ENCODE measurements around the gene FAM156B. TPM values are rescaled to one million over a fixed set of nuclear protein-coding genes. Genes with fewer than 3 reads are reported as not detected.
"Not testable (repeated sequence)": the region's sequence is repeated elsewhere in the genome, so short reads cannot be mapped to it uniquely, and the experiment has no call there.

FAM156B gene
- total and polyA plus RNA-seq, 4 donors, result 3.5 to 8.8 (median 4.7) TPM

- peaks cover 0 to 2% (median 0%) of the 10 kb centered on the region in 4 donors for H3K4me1 ChIP-seq (ENCODE audit: control insufficient read depth in 4 of 4, insufficient read depth in 4 of 4, low read length in 3 of 4)
- no peak for TF ChIP-seq HNF4G (IDR thresholded peaks at IDR 0.05)
- no peak for TF ChIP-seq NR2F2 (IDR thresholded peaks at IDR 0.05)
- no peak for TF ChIP-seq YY1 (IDR thresholded peaks at IDR 0.05)
- no peaks in the 10 kb centered on the region for H3K9me3 ChIP-seq (ENCODE audit: control insufficient read depth in 4 of 4, low read length in 3 of 4)
- peaks cover 0 to 5% (median 0%) of the 10 kb centered on the region in 4 donors for H3K27me3 ChIP-seq (ENCODE audit: control insufficient read depth in 4 of 4, insufficient read depth in 4 of 4, low read length in 3 of 4)
- H3K9ac ChIP-seq (ENCODE audit: low read depth in 1 of 2, low read length in 2 of 2), result no peak overlapping the region
- H3K27ac ChIP-seq (ENCODE audit: low read depth in 1 of 2, low read length in 2 of 2), result no peak overlapping the region
- no peaks in the 10 kb centered on the region for H3K36me3 ChIP-seq (ENCODE audit: control insufficient read depth in 4 of 4, insufficient read depth in 3 of 4, low read depth in 1 of 4, low read length in 3 of 4)
- no peak for DNase-seq (ENCODE audit: low spot score)
- 96% methylated on average over 1 of the region's 1 CpG for WGBS
- no peak overlapping the region for H3K4me3 ChIP-seq (ENCODE audit: low read depth in 1 of 3, low read length in 3 of 3)
Measured at GRCh38 chrX:52870046-52870445, 27.1 kb upstream of the FAM156B start.

DNA sequence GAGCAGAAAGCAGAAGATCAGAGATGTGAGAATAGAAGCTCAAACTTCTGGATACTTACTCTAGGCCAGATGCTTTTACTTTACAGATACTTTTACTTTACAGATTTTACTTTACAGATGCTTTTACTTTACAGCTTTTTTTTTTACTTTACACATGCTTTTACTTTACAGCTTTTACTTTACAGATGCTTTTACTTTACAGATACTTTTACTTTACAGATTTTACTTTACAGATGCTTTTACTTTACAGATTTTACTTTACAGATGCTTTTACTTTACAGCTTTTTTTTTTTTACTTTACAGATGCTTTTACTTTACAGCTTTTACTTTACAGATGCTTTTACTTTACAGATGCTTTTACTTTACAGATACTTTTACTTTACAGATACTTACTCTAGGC is 23.3 kb upstream of the FAM156B start:
- H3K27me3 ChIP-seq (ENCODE audit: control insufficient read depth in 4 of 4, insufficient read depth in 4 of 4, low read length in 3 of 4); H3K27ac ChIP-seq (ENCODE audit: low read depth in 1 of 2, low read length in 2 of 2); H3K4me1 ChIP-seq (ENCODE audit: control insufficient read depth in 4 of 4, insufficient read depth in 4 of 4, low read length in 3 of 4); H3K36me3 ChIP-seq (ENCODE audit: control insufficient read depth in 4 of 4, insufficient read depth in 3 of 4, low read depth in 1 of 4, low read length in 3 of 4); H3K9me3 ChIP-seq (ENCODE audit: control insufficient read depth in 4 of 4, low read length in 3 of 4); H3K9ac ChIP-seq (ENCODE audit: low read depth in 1 of 2, low read length in 2 of 2); DNase-seq (ENCODE audit: low spot score); H3K4me3 ChIP-seq (ENCODE audit: low read depth in 1 of 3, low read length in 3 of 3): not testable (repeated sequence)

DNA sequence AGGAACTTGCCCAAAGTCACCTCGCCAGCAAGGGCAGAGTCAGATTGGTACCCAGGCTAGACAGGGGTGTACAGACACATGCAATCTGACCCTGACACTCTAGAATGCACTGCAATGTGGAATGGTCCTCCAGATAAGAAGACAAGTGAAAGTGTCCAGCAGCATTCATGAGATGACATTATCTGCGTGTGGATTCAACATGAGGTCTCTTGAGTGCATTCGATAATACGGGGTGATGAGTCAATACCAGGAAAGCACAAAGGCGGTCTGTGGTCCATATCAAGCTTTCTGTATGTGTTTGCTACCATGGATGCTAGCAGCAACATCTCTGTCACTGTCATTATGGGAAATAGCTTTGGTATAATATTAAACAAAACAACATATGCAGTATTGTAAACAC is 22.5 kb upstream of the FAM156B start:
- TF ChIP-seq ZBTB33 (IDR thresholded peaks at IDR 0.05), result no peak
- no peak for TF ChIP-seq TAF1 (conservative IDR thresholded peaks at IDR 0.05)
- TF ChIP-seq, protein P1, sequence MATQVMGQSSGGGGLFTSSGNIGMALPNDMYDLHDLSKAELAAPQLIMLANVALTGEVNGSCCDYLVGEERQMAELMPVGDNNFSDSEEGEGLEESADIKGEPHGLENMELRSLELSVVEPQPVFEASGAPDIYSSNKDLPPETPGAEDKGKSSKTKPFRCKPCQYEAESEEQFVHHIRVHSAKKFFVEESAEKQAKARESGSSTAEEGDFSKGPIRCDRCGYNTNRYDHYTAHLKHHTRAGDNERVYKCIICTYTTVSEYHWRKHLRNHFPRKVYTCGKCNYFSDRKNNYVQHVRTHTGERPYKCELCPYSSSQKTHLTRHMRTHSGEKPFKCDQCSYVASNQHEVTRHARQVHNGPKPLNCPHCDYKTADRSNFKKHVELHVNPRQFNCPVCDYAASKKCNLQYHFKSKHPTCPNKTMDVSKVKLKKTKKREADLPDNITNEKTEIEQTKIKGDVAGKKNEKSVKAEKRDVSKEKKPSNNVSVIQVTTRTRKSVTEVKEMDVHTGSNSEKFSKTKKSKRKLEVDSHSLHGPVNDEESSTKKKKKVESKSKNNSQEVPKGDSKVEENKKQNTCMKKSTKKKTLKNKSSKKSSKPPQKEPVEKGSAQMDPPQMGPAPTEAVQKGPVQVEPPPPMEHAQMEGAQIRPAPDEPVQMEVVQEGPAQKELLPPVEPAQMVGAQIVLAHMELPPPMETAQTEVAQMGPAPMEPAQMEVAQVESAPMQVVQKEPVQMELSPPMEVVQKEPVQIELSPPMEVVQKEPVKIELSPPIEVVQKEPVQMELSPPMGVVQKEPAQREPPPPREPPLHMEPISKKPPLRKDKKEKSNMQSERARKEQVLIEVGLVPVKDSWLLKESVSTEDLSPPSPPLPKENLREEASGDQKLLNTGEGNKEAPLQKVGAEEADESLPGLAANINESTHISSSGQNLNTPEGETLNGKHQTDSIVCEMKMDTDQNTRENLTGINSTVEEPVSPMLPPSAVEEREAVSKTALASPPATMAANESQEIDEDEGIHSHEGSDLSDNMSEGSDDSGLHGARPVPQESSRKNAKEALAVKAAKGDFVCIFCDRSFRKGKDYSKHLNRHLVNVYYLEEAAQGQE (IDR thresholded peaks at IDR 0.05), result no peak
- no peak for TF ChIP-seq JUND (IDR thresholded peaks at IDR 0.05)
- no peak for TF ChIP-seq HNF4G (IDR thresholded peaks at IDR 0.05)
- TF ChIP-seq RAD21 (IDR thresholded peaks at IDR 0.05), result no peak
- no peak for TF ChIP-seq YY1 (IDR thresholded peaks at IDR 0.05)
- no peak for TF ChIP-seq FOXA1 (IDR thresholded peaks at IDR 0.05)
- TF ChIP-seq NR2F2 (IDR thresholded peaks at IDR 0.05), result no peak
- no peak for TF ChIP-seq FOXA2 (IDR thresholded peaks at IDR 0.05)
- TF ChIP-seq SP1 (IDR thresholded peaks at IDR 0.05), result no peak
- TF ChIP-seq EGR1 (IDR thresholded peaks at IDR 0.05; ENCODE audit: low read depth in 2 of 2), result no peak
- TF ChIP-seq CTCF (IDR thresholded peaks at IDR 0.05; ENCODE audit: low read depth, low read length, missing input control), result no peak
- TF ChIP-seq HNF4A (conservative IDR thresholded peaks at IDR 0.05), result no peak
- TF ChIP-seq RXRA (IDR thresholded peaks at IDR 0.05), result no peak
- TF ChIP-seq MAX (IDR thresholded peaks at IDR 0.05), result no peak
- no peak for TF ChIP-seq ATF3 (IDR thresholded peaks at IDR 0.05)
- H3K36me3 ChIP-seq (ENCODE audit: control insufficient read depth in 4 of 4, insufficient read depth in 3 of 4, low read depth in 1 of 4, low read length in 3 of 4), result no peaks in the 10 kb centered on the region
- no peaks in the 10 kb centered on the region for H3K27me3 ChIP-seq (ENCODE audit: control insufficient read depth in 4 of 4, insufficient read depth in 4 of 4, low read length in 3 of 4)
- no peak overlapping the region for H3K4me3 ChIP-seq (ENCODE audit: low read depth in 1 of 3, low read length in 3 of 3)
- H3K4me1 ChIP-seq (ENCODE audit: control insufficient read depth in 4 of 4, insufficient read depth in 4 of 4, low read length in 3 of 4), result no peaks in the 10 kb centered on the region
- H3K9ac ChIP-seq (ENCODE audit: low read depth in 1 of 2, low read length in 2 of 2), result no peak overlapping the region
- H3K9me3 ChIP-seq (ENCODE audit: control insufficient read depth in 4 of 4, low read length in 3 of 4), result no peaks in the 10 kb centered on the region
- no peak overlapping the region for H3K27ac ChIP-seq (ENCODE audit: low read depth in 1 of 2, low read length in 2 of 2)
- 88% methylated on average over 5 of the region's 5 CpGs for WGBS
- no peak for DNase-seq (ENCODE audit: low spot score)

DNA sequence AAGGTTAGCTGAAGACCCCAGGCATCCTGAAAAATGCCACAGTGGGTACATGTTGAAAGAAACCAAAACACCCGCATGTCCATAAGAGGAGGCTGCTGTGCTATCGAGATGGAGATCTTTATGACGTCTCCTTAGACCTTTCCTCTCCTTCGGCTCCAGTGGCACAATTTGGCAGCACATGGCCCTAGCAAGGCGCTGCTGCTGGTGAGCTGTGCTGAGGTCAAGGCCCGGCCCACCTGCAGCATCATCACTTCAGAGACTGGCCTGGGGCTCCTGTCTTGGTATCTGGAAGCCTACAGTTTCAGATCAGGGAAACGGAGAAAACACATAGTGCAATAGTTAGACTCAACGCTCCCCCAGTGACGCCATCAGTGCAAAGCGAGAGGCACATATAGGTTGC is 21.7 kb upstream of the FAM156B start:
- H3K4me1 ChIP-seq (ENCODE audit: control insufficient read depth in 4 of 4, insufficient read depth in 4 of 4, low read length in 3 of 4); H3K4me3 ChIP-seq (ENCODE audit: low read depth in 1 of 3, low read length in 3 of 3); H3K9ac ChIP-seq (ENCODE audit: low read depth in 1 of 2, low read length in 2 of 2); H3K27me3 ChIP-seq (ENCODE audit: control insufficient read depth in 4 of 4, insufficient read depth in 4 of 4, low read length in 3 of 4); DNase-seq (ENCODE audit: low spot score); H3K9me3 ChIP-seq (ENCODE audit: control insufficient read depth in 4 of 4, low read length in 3 of 4); H3K36me3 ChIP-seq (ENCODE audit: control insufficient read depth in 4 of 4, insufficient read depth in 3 of 4, low read depth in 1 of 4, low read length in 3 of 4); H3K27ac ChIP-seq (ENCODE audit: low read depth in 1 of 2, low read length in 2 of 2): not testable (repeated sequence)
- WGBS, result 90% methylated on average over 10 of the region's 10 CpGs

All from liver (tissue), 9 donors.